HG03108 (cell line): Measurements from ENCODE around the gene DNPH1.

Experiments
- ATAC-seq: cut with Tn5 transposase; IDR thresholded peaks from one replicate; pipeline ENCODE4 v1.9.1; 2021; ENCODE audit warnings: moderate library complexity; ENCODE audit not compliant: unreplicated experiment

DNPH1 gene

DNA sequence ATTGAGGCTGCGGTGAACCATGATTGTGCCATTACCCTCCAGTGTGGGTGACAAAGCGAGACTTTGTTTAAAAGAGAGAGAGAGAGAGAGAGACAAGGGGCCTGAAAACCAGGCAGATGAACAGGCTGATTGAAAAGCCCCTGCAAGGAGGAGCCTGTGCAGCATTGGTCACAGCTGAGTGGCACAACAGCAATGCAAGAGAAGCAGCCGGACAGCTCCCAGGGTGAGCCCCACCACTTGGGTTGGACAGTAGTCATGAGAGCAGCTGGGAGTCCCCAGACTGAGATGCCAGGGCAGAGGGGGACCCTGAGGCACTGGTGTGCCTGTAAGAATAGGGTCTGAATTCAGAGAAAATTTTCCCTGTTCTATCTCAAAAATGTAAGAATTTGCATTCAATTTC lies 10.2 kb downstream of the DNPH1 start:
- ATAC-seq, result no peak

DNA sequence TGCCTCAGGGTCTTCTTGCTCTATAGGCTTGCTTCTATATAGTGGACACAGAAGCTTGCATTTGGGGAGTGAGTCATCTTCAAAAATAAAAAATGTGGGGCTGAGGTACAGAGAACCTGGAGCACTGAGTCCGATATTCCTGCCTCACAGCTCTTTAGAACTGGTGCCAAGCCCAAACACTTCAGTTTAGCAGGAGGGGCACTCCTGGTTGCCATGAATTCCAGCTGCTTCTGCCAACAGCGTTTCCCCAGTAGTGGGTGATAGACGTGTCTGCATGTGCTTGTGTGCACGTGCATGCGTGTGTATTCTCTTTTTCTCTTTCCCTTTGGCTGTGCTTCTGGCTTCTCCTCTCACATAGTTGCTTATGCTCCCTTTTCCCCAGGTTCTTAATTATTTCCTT lies 11.9 kb downstream of the DNPH1 start:
- ATAC-seq, result no peak

DNA sequence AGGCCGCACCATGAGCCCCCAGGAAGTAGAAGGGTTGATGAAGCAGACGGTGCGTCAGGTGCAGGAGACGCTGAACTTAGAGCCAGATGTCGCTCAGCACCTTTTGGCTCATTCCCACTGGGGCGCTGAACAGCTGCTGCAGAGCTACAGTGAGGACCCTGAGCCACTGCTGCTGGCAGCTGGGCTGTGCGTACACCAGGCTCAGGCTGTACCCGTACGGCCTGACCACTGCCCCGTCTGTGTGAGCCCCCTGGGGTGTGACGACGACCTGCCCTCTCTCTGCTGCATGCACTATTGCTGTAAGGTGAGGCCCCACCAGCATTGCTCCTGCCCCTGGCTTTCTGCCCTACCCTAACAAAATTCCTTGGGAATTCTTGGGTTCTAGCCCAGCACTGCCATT lies 13.1 kb downstream of the DNPH1 start:
- no peak for ATAC-seq

DNA sequence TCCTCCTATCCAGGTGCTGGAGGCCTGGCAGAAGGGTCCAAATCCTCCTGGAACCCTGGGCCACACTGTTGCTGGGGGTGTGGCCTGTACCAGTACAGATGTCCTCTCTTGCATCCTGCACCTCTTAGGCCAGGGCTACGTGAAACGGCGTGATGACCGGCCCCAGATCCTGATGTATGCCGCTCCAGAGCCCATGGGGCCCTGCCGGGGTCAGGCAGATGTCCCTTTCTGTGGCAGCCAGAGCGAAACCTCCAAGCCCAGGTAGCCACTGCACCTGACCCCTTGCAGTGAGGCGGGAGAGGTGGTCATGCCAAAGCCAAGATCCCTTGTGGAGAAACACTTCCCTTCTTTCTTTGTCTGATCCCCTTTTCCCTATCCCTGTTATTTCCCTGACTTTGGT lies 14.2 kb downstream of the DNPH1 start:
- ATAC-seq, result no peak

DNA sequence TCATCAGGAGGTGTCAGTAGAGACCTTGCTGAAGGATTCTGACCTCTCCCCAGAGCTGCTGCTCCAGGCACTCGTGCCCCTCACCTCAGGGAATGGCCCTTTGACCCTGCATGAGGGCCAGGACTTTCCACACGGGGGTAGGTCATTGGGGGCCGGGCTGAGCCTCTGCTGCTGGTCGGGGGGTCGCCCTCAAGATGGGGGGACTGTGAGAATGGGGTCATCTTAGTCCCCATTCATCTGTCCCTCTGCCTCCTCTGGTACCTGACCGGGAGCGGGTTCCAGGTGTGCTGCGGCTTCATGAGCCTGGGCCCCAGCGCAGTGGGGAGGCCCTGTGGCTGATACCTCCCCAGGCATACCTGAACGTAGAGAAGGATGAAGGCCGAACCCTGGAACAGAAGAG lies 15.8 kb downstream of the DNPH1 start:
- ATAC-seq, result no peak

DNA sequence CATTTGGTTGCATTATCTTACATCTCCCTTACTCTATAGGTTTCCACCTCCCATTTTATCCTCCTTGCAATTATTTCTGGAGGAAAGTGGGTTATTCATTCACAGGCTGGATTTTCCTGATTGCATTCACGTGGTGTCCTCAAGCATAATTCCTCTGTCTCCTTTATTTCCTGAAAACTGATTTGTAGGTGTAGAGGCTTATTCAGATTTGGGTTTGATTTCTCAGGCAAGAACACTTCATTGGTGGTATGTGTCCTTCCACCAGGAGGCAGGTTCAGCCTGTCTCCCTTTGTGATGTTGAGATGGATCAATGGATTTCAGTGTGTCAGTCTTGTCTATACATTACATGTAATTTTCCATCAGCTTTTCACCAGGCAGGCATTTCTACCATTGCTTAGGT lies 17.3 kb downstream of the DNPH1 start:
- no peak for ATAC-seq

DNA sequence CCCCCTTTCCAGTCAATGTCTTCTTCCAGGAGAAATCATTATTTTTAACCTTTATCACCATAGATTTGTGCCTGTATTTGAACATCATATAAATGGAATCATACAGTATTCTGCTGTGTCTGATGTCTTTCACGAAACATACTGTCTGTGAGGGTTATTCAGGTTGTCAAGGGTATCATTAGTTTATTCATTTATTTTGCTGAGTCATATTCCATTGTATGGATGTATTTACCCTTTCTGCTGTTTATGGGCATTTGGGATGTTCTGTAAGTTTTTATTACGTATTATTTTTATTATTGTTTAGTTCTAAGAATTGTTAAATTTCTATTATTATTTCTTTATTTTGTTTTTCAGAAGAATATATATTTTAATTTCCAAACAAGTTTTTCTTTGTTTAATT lies 22.0 kb downstream of the DNPH1 start:
- ATAC-seq, result no peak

DNA sequence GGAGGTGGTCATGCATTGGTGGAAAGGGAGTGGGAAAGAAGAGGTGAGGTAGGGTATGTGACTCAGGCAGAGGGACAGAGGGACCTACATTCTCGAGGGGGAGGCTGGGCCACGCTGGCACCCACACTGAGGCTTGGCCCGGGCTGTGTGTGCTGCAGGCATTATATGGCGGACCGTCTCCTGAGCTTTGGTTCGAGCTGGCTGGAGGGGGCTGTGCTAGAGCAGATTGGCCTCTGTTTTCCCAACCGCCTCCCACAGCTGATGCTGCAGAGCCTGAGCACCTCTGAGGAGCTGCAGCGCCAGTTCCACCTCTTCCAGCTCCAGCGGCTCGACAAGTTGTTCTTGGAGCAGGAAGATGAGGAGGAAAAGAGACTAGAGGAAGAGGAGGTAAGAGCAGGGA lies 23.4 kb downstream of the DNPH1 start:
- no peak for ATAC-seq

DNA sequence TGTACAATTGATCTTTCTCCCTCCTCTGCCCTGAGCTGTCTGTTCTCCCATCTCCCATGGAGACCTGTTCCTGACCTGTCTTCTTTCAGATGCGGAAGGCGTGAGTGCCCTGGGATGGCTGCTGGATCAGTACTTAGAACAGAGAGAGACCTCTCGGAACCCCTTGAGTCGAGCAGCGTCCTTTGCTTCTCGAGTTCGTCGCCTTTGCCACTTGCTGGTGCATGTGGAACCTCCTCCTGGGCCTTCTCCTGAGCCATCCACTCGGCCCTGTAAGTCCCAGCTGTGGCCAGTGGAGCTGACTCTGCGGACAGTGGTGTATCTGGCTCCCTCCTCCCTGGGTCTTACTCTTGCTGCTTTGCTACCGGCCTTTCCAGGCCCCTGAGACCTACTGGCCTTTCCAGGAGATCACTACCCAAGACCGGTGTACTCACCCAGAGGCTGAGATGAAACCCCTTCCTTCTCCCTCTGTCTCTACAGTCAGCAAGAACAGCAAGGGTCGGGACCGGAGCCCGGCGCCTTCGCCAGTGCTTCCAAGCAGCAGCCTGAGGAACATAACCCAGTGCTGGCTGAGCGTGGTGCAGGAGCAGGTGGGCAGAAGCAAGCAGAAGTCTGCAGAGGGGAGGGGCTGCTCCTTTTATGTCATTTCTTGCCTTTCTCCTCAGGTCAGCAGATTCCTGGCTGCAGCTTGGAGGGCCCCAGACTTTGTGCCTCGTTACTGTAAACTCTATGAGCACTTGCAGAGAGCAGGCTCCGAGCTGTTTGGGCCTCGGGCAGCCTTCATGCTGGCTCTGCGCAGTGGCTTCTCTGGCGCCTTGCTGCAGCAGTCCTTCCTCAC lies 24.8 kb downstream of the DNPH1 start:
- no peak for ATAC-seq

DNA sequence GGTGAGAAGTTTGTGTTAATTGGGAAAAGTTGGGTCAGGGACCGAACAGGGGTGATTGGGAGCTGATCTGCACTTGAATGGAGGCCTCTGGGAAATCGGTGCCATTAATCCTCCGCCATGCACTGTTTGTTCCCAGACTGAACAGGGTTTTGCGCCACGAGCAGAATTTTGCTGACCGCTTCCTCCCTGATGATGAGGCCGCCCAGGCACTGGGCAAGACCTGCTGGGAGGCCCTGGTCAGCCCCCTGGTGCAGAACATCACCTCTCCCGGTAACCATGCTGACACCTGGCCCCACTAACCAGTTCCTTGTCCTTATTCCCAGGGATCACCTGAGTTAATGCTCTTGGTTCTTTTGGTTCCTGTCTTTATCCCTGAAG lies 25.6 kb downstream of the DNPH1 start:
- ATAC-seq, result no peak

DNA sequence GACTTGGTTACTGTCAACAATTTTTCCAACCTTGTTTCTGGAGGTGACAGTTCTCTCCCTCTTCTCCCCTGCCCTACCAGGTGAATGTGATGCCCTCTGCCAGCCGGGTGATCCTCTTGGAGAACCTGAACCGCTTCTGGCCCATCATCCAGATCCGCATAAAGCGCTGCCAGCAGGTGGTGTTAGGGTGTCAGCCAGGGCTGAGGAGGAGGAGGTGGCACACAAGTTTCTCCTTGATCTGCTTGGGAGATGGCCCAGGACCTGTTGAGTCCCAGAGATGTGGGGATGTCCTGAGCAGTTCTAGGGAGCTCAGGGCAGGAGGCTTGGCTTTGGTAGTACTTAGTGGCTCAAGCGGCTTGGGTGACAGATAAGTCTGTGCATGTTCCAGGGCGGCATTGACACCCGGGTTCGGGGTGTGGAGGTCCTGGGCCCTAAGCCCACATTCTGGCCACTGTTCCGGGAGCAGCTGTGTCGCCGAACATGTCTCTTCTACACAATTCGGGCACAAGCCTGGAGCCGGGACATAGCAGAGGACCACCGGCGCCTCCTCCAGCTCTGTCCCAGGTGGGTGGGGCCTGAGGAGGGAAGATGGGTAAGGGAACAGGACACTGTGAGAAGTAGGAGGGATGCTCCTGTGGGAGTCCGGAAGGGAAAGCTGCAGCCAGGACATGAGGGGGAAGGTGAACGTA lies 26.1 kb downstream of the DNPH1 start:
- ATAC-seq, result no peak

DNA sequence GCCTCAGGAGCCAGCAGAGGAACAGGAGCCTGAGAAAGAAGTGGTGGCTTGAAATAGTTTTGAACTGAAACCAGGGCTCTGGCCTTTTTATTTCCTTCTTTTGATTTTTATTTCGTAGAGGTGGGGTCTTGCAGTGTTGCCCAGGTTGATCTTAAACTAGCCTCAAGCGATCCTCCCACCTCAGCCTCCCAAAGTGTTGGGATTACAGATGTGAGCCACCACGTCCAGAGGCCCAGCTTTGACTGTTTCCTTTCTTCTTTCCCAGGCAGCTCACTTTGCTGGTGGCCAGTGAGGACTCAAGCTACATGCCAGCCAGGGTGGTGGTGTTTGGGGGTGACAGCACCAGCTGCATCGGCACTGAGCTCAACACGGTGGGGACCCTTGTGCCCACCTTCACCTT lies 26.8 kb downstream of the DNPH1 start:
- no peak for ATAC-seq

DNA sequence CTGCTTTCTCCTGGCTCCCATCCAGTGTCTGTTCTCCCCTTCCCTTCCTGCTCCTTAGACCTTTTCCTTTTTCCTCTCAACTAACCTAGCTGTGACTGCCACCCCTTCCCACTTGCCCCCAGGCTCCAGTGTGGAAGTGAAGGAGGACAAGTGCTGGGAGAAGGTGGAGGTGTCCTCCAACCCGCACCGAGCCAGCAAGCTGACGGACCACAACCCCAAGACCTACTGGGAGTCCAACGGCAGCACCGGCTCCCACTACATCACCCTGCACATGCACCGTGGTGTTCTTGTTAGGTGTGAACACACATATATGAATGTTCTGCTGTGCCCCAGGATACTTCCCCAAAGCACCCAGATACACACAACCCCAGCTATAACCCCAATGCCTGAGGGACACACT lies 28.7 kb downstream of the DNPH1 start:
- no peak for ATAC-seq

DNA sequence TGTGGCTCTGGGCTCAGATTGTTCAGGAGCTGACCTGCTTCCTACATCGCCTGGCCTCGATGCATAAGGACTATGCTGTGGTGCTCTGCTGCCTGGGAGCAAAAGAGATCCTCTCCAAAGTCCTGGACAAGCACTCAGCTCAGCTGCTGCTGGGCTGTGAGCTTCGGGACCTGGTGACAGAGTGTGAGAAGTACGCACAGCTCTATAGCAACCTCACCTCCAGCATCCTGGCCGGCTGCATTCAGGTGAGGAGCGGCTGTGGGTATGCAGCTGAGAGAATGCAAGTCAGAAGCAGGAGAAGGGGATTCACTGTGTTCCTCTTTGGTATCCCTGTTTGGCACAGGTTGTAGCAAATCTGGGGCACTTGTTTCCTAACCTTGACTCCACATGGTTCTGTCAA lies 29.4 kb downstream of the DNPH1 start:
- ATAC-seq, result no peak

DNA sequence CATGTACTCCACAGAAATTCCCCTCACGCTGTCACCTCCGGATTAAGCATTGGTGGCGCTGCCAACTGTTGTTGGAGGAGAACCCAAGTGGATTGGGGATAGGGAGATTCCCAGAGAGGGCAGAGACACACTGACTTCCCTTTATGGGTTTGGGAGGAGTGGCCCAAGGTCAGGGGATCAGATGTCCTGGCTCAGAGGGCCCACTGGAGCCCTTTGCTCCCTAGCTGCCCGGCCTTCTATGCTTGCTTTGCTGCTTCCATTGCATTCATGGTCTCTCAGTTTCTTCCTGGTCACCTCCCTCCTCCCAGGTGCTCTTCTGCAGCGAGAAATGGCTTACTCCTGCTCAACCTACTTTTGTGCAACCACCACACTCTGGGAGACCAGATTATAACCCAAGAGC lies 32.9 kb downstream of the DNPH1 start:
- ATAC-seq, result no peak

DNA sequence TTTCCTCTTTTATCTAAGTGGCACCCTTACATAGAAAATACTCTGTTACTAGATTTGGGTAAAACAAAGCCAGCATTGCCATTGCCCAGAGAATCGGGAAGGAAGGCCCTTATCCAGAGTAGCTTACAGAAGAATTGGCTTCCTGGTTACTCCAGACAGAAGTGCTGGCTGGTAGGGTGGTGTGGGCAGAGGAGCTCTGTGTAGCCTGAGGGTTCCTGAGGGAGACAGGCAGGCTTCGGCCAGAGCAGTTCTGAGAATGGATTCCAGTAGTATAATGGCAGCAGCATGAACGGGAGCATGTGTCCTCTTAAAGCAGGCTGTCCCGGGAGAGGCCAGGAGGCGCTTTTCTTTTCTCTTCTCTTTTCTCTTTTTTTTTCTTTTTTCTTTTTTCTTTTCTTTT lies 35.4 kb downstream of the DNPH1 start:
- no peak for ATAC-seq

DNA sequence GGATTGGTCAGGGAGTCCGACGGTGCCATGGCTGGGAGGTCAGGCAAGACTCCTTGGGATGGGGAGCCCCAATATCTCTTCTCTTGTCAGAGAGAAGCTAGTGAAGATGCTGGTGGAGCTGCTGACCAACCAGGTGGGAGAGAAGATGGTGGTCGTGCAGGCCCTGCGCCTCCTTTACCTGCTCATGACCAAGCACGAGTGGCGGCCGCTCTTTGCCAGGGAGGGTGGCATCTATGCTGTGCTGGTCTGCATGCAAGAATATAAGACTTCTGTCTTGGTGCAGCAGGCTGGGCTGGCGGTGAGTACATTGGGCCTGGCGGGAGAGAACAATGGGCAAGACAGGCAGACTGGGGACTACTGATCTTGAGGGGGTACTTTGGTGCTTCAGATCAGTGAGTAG lies 36.4 kb downstream of the DNPH1 start:
- no peak for ATAC-seq

DNA sequence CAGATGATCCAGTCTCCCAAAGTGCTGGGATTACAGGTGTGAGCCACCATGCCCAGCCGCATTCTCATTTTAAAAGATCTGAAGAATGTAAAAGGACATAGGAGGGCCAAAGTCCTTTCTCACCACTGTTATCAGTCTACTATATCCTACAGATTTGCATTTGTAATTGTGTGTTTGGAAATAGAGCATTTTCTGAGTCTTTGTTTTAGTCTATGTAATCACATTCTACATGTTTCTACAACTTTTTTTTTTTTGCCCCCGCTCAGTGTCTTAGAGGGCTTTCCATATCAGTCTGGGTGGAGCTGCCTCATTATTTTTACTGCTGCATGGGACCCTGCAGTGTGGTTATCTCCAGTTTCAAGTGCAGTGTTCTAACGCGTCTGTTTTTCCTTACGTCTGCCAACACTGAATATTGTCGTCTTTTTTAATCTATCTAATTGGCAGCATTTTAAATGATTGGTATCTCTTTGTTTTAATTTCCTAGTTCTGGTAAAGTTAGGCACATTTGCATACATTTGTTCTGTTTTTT lies 39.4 kb downstream of the DNPH1 start:
- ATAC-seq, result no peak

DNA sequence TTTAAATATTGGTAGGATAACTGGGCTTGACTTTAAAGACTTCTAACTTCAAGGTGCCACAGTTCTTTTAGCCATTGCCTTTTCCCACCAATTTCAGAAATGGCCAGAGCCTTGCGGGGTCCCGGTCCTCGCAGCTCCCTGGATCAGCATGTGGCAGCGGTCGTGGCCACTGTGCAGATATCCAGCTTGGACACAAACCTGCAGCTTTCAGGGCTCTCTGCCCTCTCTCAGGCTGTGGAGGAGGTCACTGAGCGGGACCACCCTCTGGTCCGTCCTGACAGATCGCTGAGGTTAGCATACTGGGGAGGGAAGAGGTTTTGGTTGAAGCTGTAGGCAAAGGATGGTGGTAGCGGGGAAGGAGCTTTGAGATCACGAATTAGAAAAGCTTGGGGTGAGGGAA lies 40.9 kb downstream of the DNPH1 start:
- ATAC-seq, result no peak

DNA sequence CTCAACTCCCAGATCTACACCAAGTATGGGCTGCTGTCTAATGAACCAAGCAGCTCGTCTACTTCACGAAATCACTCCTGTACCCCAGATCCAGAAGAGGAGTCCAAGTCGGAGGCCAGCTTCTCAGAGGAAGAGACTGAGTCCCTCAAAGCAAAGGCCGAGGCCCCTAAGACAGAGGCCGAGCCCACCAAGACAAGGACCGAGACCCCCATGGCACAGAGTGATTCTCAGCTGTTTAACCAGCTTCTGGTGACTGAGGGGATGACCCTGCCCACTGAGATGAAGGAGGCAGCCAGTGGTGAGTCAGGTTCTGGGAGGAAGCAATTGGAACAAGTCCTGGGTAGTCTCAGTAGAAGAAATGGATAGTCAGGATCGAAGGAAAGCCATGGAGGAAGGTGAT lies 41.5 kb downstream of the DNPH1 start:
- ATAC-seq, result no peak

DNA sequence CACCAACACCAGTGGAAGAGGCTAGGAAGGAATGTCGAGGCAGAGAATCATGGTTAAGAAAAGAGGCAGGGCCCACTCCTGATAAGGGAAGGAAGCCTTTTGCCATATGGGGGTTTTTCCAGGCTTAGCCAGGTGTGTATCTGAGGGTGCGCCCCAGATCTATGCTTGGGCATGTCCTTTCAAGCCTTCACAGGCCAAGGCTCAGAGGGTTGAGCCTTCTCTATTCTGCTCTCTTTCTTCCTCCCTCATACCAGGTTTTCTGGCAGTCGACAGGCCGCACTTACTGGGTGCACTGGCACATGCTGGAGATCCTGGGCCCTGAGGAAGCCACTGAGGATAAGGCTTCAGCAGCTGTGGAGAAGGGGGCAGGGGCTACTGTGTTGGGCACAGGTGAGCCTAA lies 42.6 kb downstream of the DNPH1 start:
- ATAC-seq, result no peak

DNA sequence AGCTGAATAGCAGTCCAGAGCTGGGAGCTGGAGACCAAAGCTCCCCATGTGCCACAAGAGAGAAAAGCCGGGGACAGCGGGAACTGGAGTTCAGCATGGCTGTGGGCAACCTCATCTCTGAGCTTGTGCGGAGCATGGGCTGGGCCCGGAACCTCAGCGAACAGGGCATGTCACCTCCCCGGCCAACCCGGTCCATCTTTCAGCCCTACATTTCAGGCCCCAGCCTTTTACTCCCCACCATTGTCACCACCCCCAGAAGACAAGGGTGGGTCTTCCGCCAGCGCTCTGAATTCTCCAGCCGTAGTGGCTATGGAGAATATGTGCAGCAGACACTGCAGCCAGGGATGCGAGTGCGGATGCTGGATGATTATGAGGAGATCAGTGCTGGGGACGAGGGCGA lies 43.3 kb downstream of the DNPH1 start:
- no peak for ATAC-seq
